Liver (tissue), 3 donors: ENCODE measurements around the gene RFTN2.

Source experiments
- CTCF ChIP-seq: fragments of 150-350 bp; IDR thresholded peaks from 2 replicates; pipeline ENCODE4 v1.5.1; 2017; ENCODE audit warnings: improper control_type of control experiment, low read depth, low read length; ENCODE audit not compliant: missing input control
- EGR1 ChIP-seq, 2 donors: IDR thresholded peaks; 2 replicates each; pipeline ENCODE4 v1.6.1; 2016 to 2018; ENCODE audit warnings: antibody characterized with exemption in 2 of 2, low read depth in 2 of 2
- GABPA ChIP-seq, 2 donors: IDR thresholded peaks in 1 of 2; conservative IDR thresholded peaks in 1 of 2; 2 replicates each; pipeline ENCODE4 v1.6.1; 2016; ENCODE audit warnings: antibody characterized with exemption in 2 of 2, mild to moderate bottlenecking in 1 of 2, moderate library complexity in 1 of 2
- MAX ChIP-seq: IDR thresholded peaks from 2 replicates; pipeline ENCODE4 v1.6.1; 2016; ENCODE audit warnings: antibody characterized with exemption
- RAD21 ChIP-seq, 2 donors: IDR thresholded peaks; 2 replicates each; pipeline ENCODE4 v1.6.1; 2016; ENCODE audit warnings: antibody characterized with exemption in 2 of 2, mild to moderate bottlenecking in 2 of 2
- REST ChIP-seq: IDR thresholded peaks from 2 replicates; pipeline ENCODE4 v1.6.1; 2016; ENCODE audit warnings: antibody characterized with exemption, mild to moderate bottlenecking
- RXRA ChIP-seq, 2 donors: IDR thresholded peaks; 2 replicates each; pipeline ENCODE4 v1.6.1; 2017 to 2018; ENCODE audit warnings: antibody characterized with exemption in 2 of 2, mild to moderate bottlenecking in 1 of 2
- YY1 ChIP-seq: IDR thresholded peaks from 2 replicates; pipeline ENCODE4 v1.6.1; 2016; ENCODE audit warnings: antibody characterized with exemption, mild to moderate bottlenecking
- donor health status: healthy.
- donor health status: healthy.

GRCh38 chr2:197705121-197705911 is 29.9 kb upstream of the RFTN2 start, which contains the start of gene MARS2:
- no peak for TF ChIP-seq CTCF
- peak; percentile 57 for TF ChIP-seq REST
- TF ChIP-seq RAD21 (IDR thresholded peaks at IDR 0.05), result no peak
- no peak for TF ChIP-seq EGR1 (IDR thresholded peaks at IDR 0.05; ENCODE audit: low read depth in 2 of 2)
- TF ChIP-seq MAX, result peak; percentile 62
- TF ChIP-seq YY1, result peak; percentile 92
- TF ChIP-seq RXRA (IDR thresholded peaks at IDR 0.05), result no peak
- peak in 1 of 2 donors; percentile 37 for TF ChIP-seq GABPA (IDR thresholded peaks at IDR 0.05 in 1 of 2, conservative IDR thresholded peaks at IDR 0.05 in 1 of 2)
